Heart right ventricle (tissue), 16 donors: ENCODE results near the gene JUNB. TPM values are rescaled to one million over a fixed set of nuclear protein-coding genes. Genes with fewer than 3 reads are reported as not detected.

Source experiments
- ATAC-seq, 8 donors: fragments of 200-7000 bp; cut with Tn5 transposase; one replicate each; pipeline ENCODE4 v1.9.1; 2020; ENCODE audit warnings: mild to moderate bottlenecking in 8 of 8, moderate library complexity in 8 of 8, moderate number of reproducible peaks in 1 of 8
- DNase-seq, 2 donors: peaks; one replicate each; pipeline ENCODE4 v3.0.0-alpha.2; 2020
- H3K27ac ChIP-seq, 10 donors: fragments of 200-600 bp; sonication (generic) in 2 of 10; one replicate each; pipeline versions ENCODE4 v1.5.0 to v1.8.0; 2020 to 2022; ENCODE audit warnings: mild to moderate bottlenecking in 3 of 10
- H3K27me3 ChIP-seq, 7 donors: fragments of 200-600 bp; one replicate each; pipeline ENCODE4 v1.8.0; 2021 to 2022; ENCODE audit warnings: mild to moderate bottlenecking in 2 of 7
- H3K36me3 ChIP-seq, 9 donors: fragments of 200-600 bp; sonication (generic) in 1 of 9; one replicate each; pipeline versions ENCODE4 v1.5.0 to v1.8.0; 2020 to 2022; ENCODE audit warnings: mild to moderate bottlenecking in 2 of 9
- H3K4me1 ChIP-seq, 9 donors: fragments of 200-600 bp; sonication (generic) in 1 of 9; one replicate each; pipeline versions ENCODE4 v1.5.0 to v1.8.0; 2020 to 2022; ENCODE audit warnings: mild to moderate bottlenecking in 4 of 9
- H3K4me3 ChIP-seq, 10 donors: fragments of 200-600 bp; sonication (generic) in 2 of 10; one replicate each; pipeline versions ENCODE4 v1.5.0 to v1.8.0; 2020 to 2022; ENCODE audit warnings: mild to moderate bottlenecking in 7 of 10, moderate library complexity in 2 of 10
- H3K9me3 ChIP-seq, 11 donors: fragments of 200-600 bp in 10 of 11; sonication (generic) in 2 of 11; one replicate each; pipeline versions ENCODE4 v1.5.0 to v1.8.0; 2013 to 2022; ENCODE audit warnings: mild to moderate bottlenecking in 2 of 11, control low read depth in 1 of 11, moderate library complexity in 1 of 11
- CTCF ChIP-seq, 9 donors: fragments of 200-600 bp; sonication (generic) in 2 of 9; IDR thresholded peaks; one replicate each; pipeline versions ENCODE4 v1.5.0 to v1.8.0; 2021 to 2022; ENCODE audit warnings: antibody characterized with exemption in 9 of 9, mild to moderate bottlenecking in 5 of 9, moderate library complexity in 1 of 9
- WGBS, 2 donors: extraction: QIAGEN DNeasy Blood & Tissue Kit; methylation state at CpG; one replicate each; pipeline ENCODE4 v1.1.7; 2013; ENCODE audit warnings: inconsistent platforms in 1 of 2; 5-methylcytosine and 5-hydroxymethylcytosine counted together
- intact Hi-C, 10 donors: fragments of 100-400 bp; cut with DNase I; formaldehyde crosslinking; loops; one replicate each; pipeline versions ENCODE4 v1.11.1 to v1.14.2; 2022
- microRNA-seq, 2 donors: library from miRNA; unstranded; fragments of <30 nt; microRNA quantifications; one replicate each; pipeline ENCODE4 v1.2.0, GENCODE V29; 2021
- polyA plus RNA-seq, 2 donors: library from polyadenylated mRNA; stranded (reverse); fragments of 200-250 nt; gene quantifications; one replicate each; pipeline ENCODE4 v1.2.3, GENCODE V29; 2013
- total RNA-seq, 10 donors: library from RNA; stranded (reverse); fragmentation: NEBNext Ultra II Directional in 3 of 10; extraction: Animal tissue kit (Norgen Biotek cat#: 25700) in 3 of 10; gene quantifications; one replicate each; pipeline versions ENCODE4 v1.2.1 to v1.2.4, GENCODE V29; 2021 to 2023
- donor health status: Arrhythmogenic right ventricular cardiomyopathy.
- donor health status: ischemic (EF 13 %, LVEDD 7.1; RV severe dilation, severe dysfunction).
- donor health status: healthy with polysubstance abuse.
- donor health status: DM: no; HTN: yes; CAD: no.
- donor health status: DM: no; HTN: no; CAD: no.
- donor health status: ischemic (EF 25% LVEDD 6.9; RV normal size, moderate dysfunction).
- donor health status: ischemic (EF 25% LVEDD 5.7; RV mildly dilated, moderate dysfunction).
- donor health status: healthy.
- donor health status: DM: yes; HTN: yes; CAD: no.
- donor health status: Ischemic cardiomyopathy.
- donor health status: ischemic (EF 35%, LVEDD 5.7; RV mildly dilated, moderate dysfunction).
- donor health status: nonischemic (EF 11% LVEDD 7.7; RV severe dilation, severe dysfunction).
- donor health status: DM: yes; HTN: yes; CAD: no.
- donor health status: PGD.
- donor health status: ischemic (EF 29% LVEDD 5.4; RV normal size, mild dysfunction).
- donor health status: nonischemic (EF 23%, LVEDD 6.1; RV moderate dilation, normal function).

Gene JUNB
- total and polyA plus RNA-seq, 12 donors: 22.4 to 247 (median 65.7) TPM

DNA sequence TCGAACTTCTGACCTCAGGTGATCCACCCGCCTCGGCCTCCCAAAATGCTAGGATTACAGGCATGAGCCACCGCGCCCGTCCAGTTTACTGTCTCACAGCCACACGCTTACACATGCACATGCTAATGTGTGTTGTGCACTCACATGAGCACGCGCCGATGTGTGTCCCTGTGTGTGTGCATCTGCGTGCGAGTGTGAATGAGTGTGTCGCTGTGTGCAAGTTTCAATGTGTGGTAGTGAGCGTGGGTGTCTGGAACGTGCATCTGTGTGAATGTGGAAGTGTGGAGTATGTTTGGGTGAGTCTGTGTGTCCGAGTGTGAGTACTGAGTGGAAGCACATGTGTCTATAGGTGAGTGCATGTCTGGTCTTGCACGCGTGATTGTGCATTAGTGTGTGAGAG, 51.2 kb downstream of the JUNB start:
- TF ChIP-seq CTCF (IDR thresholded peaks at IDR 0.05): no peak
- H3K4me3 ChIP-seq: no peak overlapping the region
- DNase-seq (no peak), ATAC-seq (no peak)
- H3K27me3 ChIP-seq: peaks cover 10 to 98% (median 83%) of the 10 kb centered on the region in 7 donors
- no peaks in the 10 kb centered on the region for H3K36me3 ChIP-seq
- H3K27ac ChIP-seq: no peak overlapping the region
- intact Hi-C loops: loop anchor here in 4 of 10 donors (5.0 to 10.0 kb wide), 3 partner anchors 35 to 75 kb away; partner anchors contain the start of genes HOOK2 (in 1 of the 4) and RNASEH2A (in 1 of the 4)
- WGBS, 2 donors: 93 to 96% methylated on average over 18 of the region's 18 CpGs
- no peaks in the 10 kb centered on the region for H3K9me3 ChIP-seq
- H3K4me1 ChIP-seq: peaks cover 0 to 26% (median 13%) of the 10 kb centered on the region in 9 donors

Small RNA genes within 50 kb of the gene (microRNA-seq; reads per million reads assigned to microRNA genes)
- gene MIR5684: 0 to 0.60 reads per million in 2 donors

Other genes with a start within 250 kb of the JUNB start
- gene ZNF564, start 240.0 kb upstream of the JUNB start, total RNA-seq: 10 to 100 TPM in 3 of 10 donors, 1 to 10 TPM in 7; 5.9 to 11.2 (median 9.5) TPM
- gene ZNF564, start 240.0 kb upstream of the JUNB start, polyA plus RNA-seq: 10 to 100 TPM in 1 of 2 donors, 1 to 10 TPM in 1; 2.9 to 11.0 TPM
- 1 to 10 TPM; 3.2 to 7.2 (median 5.2) TPM for gene ZNF490, start 180.7 kb upstream of the JUNB start, total RNA-seq
- gene ZNF490, start 180.7 kb upstream of the JUNB start, polyA plus RNA-seq: under 1 TPM; 0.22 to 0.95 TPM
- 10 to 100 TPM; 13.1 to 22.1 (median 16.8) TPM for gene ZNF791, start 180.6 kb upstream of the JUNB start, total RNA-seq
- gene ZNF791, start 180.6 kb upstream of the JUNB start, polyA plus RNA-seq: 1 to 10 TPM; 4.7 to 8.0 TPM
- gene MAN2B1, start 124.7 kb upstream of the JUNB start, total RNA-seq: 10 to 100 TPM; 14.2 to 89.9 (median 25.5) TPM
- 10 to 100 TPM; 17.7 to 40.1 TPM for gene MAN2B1, start 124.7 kb upstream of the JUNB start, polyA plus RNA-seq
- 10 to 100 TPM in 1 of 10 donors, 1 to 10 TPM in 9; 5.5 to 10.7 (median 7.9) TPM for gene WDR83, start 124.7 kb upstream of the JUNB start, total RNA-seq
- 10 to 100 TPM; 14.5 to 19.7 TPM for gene WDR83, start 124.7 kb upstream of the JUNB start, polyA plus RNA-seq
- gene DHPS, start 109.6 kb upstream of the JUNB start, total RNA-seq: 10 to 100 TPM; 43.6 to 59.3 (median 49.7) TPM
- gene DHPS, start 109.6 kb upstream of the JUNB start, polyA plus RNA-seq: 10 to 100 TPM; 64.5 to 82.2 TPM
- not detected for gene GNG14, start 103.5 kb upstream of the JUNB start, total RNA-seq
- gene GNG14, start 103.5 kb upstream of the JUNB start, polyA plus RNA-seq: not detected
- gene FBXW9, start 94.9 kb upstream of the JUNB start, total RNA-seq: 1 to 10 TPM; 1.2 to 3.1 (median 2.1) TPM
- gene FBXW9, start 94.9 kb upstream of the JUNB start, polyA plus RNA-seq: 1 to 10 TPM; 1.2 to 4.6 TPM
- 10 to 100 TPM; 32.3 to 51.1 (median 41.6) TPM for gene TNPO2, start 67.6 kb upstream of the JUNB start, total RNA-seq
- gene TNPO2, start 67.6 kb upstream of the JUNB start, polyA plus RNA-seq: 10 to 100 TPM; 17.3 to 25.9 TPM
- gene TRIR, start 56.8 kb upstream of the JUNB start, total RNA-seq: 100 to 1,000 TPM in 3 of 10 donors, 10 to 100 TPM in 7; 82.2 to 143 (median 91.0) TPM
- 100 to 1,000 TPM; 234 to 253 TPM for gene TRIR, start 56.8 kb upstream of the JUNB start, polyA plus RNA-seq
- gene GET3, start 54.0 kb upstream of the JUNB start, total RNA-seq: 10 to 100 TPM; 50.6 to 79.7 (median 60.1) TPM
- gene GET3, start 54.0 kb upstream of the JUNB start, polyA plus RNA-seq: 100 to 1,000 TPM in 1 of 2 donors, 10 to 100 TPM in 1; 37.0 to 121 TPM
- not detected for gene BEST2, start 39.7 kb upstream of the JUNB start, total RNA-seq
- gene BEST2, start 39.7 kb upstream of the JUNB start, polyA plus RNA-seq: not detected
- gene HOOK2, start 15.9 kb upstream of the JUNB start, total RNA-seq: 10 to 100 TPM; 47.8 to 79.3 (median 57.8) TPM
- 100 to 1,000 TPM in 1 of 2 donors, 10 to 100 TPM in 1; 29.7 to 173 TPM for gene HOOK2, start 15.9 kb upstream of the JUNB start, polyA plus RNA-seq
- gene PRDX2, start 10.3 kb downstream of the JUNB start, total RNA-seq: 100 to 1,000 TPM; 532 to 789 (median 744) TPM
- 100 to 1,000 TPM; 235 to 827 TPM for gene PRDX2, start 10.3 kb downstream of the JUNB start, polyA plus RNA-seq
- 1 to 10 TPM in 9 of 10 donors, under 1 TPM in 1; 0.72 to 4.8 (median 2.4) TPM for gene THSD8, start 10.6 kb downstream of the JUNB start, total RNA-seq
- 1 to 10 TPM; 2.7 to 3.8 TPM for gene THSD8, start 10.6 kb downstream of the JUNB start, polyA plus RNA-seq
- gene RNASEH2A, start 15.1 kb downstream of the JUNB start, total RNA-seq: 1 to 10 TPM; 1.9 to 5.7 (median 4.1) TPM
- 1 to 10 TPM; 3.1 to 6.9 TPM for gene RNASEH2A, start 15.1 kb downstream of the JUNB start, polyA plus RNA-seq
- not detected for gene RTBDN, start 43.1 kb downstream of the JUNB start, total RNA-seq
- gene RTBDN, start 43.1 kb downstream of the JUNB start, polyA plus RNA-seq: not detected
- gene MAST1, start 47.0 kb downstream of the JUNB start, total RNA-seq: under 1 TPM in 8 of 10 donors, not detected in 2; 0.15 to 0.88 (median 0.37) TPM
- gene MAST1, start 47.0 kb downstream of the JUNB start, polyA plus RNA-seq: under 1 TPM; 0.07 to 0.23 TPM
- 10 to 100 TPM; 16.9 to 34.9 (median 19.9) TPM for gene DNASE2, start 90.0 kb downstream of the JUNB start, total RNA-seq
- gene DNASE2, start 90.0 kb downstream of the JUNB start, polyA plus RNA-seq: 10 to 100 TPM; 10.5 to 25.6 TPM
- under 1 TPM in 1 of 10 donors, not detected in 9; 0.13 TPM for gene KLF1, start 95.7 kb downstream of the JUNB start, total RNA-seq
- not detected for gene KLF1, start 95.7 kb downstream of the JUNB start, polyA plus RNA-seq
- gene GCDH, start 99.7 kb downstream of the JUNB start, total RNA-seq: 10 to 100 TPM; 32.4 to 53.2 (median 45.1) TPM
- 10 to 100 TPM; 22.6 to 72.3 TPM for gene GCDH, start 99.7 kb downstream of the JUNB start, polyA plus RNA-seq
- under 1 TPM in 1 of 10 donors, not detected in 9; 0.21 TPM for gene SYCE2, start 127.8 kb downstream of the JUNB start, total RNA-seq
- gene SYCE2, start 127.8 kb downstream of the JUNB start, polyA plus RNA-seq: under 1 TPM; 0.10 to 0.22 TPM
- 10 to 100 TPM; 31.0 to 53.0 (median 38.5) TPM for gene FARSA, start 142.2 kb downstream of the JUNB start, total RNA-seq
- gene FARSA, start 142.2 kb downstream of the JUNB start, polyA plus RNA-seq: 10 to 100 TPM; 23.2 to 81.4 TPM
- 100 to 1,000 TPM; 265 to 683 (median 348) TPM for gene CALR, start 147.1 kb downstream of the JUNB start, total RNA-seq
- gene CALR, start 147.1 kb downstream of the JUNB start, polyA plus RNA-seq: 100 to 1,000 TPM; 197 to 830 TPM
- 100 to 1,000 TPM; 138 to 201 (median 148) TPM for gene RAD23A, start 154.4 kb downstream of the JUNB start, total RNA-seq
- gene RAD23A, start 154.4 kb downstream of the JUNB start, polyA plus RNA-seq: 100 to 1,000 TPM; 187 to 289 TPM
- gene GADD45GIP1, start 165.7 kb downstream of the JUNB start, total RNA-seq: 10 to 100 TPM; 18.4 to 33.9 (median 20.9) TPM
- 100 to 1,000 TPM; 120 to 237 TPM for gene GADD45GIP1, start 165.7 kb downstream of the JUNB start, polyA plus RNA-seq
- 10 to 100 TPM in 5 of 10 donors, 1 to 10 TPM in 5; 7.3 to 14.4 (median 10.1) TPM for gene DAND5, start 178.1 kb downstream of the JUNB start, total RNA-seq
- gene DAND5, start 178.1 kb downstream of the JUNB start, polyA plus RNA-seq: 1 to 10 TPM in 1 of 2 donors, under 1 TPM in 1; 0.71 to 4.2 TPM
- 100 to 1,000 TPM; 111 to 162 (median 145) TPM for gene NFIX, start 204.0 kb downstream of the JUNB start, total RNA-seq
- 10 to 100 TPM; 16.8 to 34.2 TPM for gene NFIX, start 204.0 kb downstream of the JUNB start, polyA plus RNA-seq